Kidney (tissue), 14 donors: ENCODE measurements around the gene BNIP2. TPM values are rescaled to one million over a fixed set of nuclear protein-coding genes. Genes with fewer than 3 reads are reported as not detected.
"Not testable (repeated sequence)": the region's sequence is repeated elsewhere in the genome, so short reads cannot be mapped to it uniquely, and the experiment has no call there.

Experiments used
- DNase-seq, 5 donors: peaks; one replicate each; pipeline ENCODE4 v3.0.0-alpha.2; 2013 to 2020
- FAIRE-seq: peaks from 2 replicates; lab custom pipeline; 2012; peaks lifted over from hg19 to GRCh38; lab: Jason Lieb, UNC
- H3K27ac ChIP-seq, 2 donors: one replicate each; pipeline ENCODE4 v1.7.0; 2013; ENCODE audit warnings: low read depth in 2 of 2, low read length in 2 of 2, inconsistent platforms in 1 of 2
- H3K27me3 ChIP-seq: one replicate; pipeline ENCODE4 v1.7.1; 2013; ENCODE audit warnings: low read length, inconsistent platforms; ENCODE audit not compliant: control insufficient read depth, insufficient read depth
- H3K36me3 ChIP-seq, 3 donors: one replicate each; pipeline versions ENCODE4 v1.7.0 to v1.7.1; 2013; ENCODE audit warnings: low read length in 3 of 3, control low read depth in 1 of 3, inconsistent platforms in 1 of 3; ENCODE audit not compliant: insufficient read depth in 3 of 3, control insufficient read depth in 2 of 3
- H3K4me1 ChIP-seq, 3 donors: one replicate each; pipeline versions ENCODE4 v1.7.0 to v1.7.1; 2013; ENCODE audit warnings: low read length in 3 of 3, inconsistent platforms in 1 of 3, low read depth in 1 of 3; ENCODE audit not compliant: control insufficient read depth in 2 of 3, insufficient read depth in 2 of 3
- H3K4me3 ChIP-seq, 3 donors: one replicate each; pipeline versions ENCODE4 v1.7.0 to v1.8.1; 2013; ENCODE audit warnings: low read length in 3 of 3, control low read depth in 1 of 3, inconsistent platforms in 1 of 3
- H3K9ac ChIP-seq, 3 donors: one replicate each; pipeline versions ENCODE4 v1.7.0 to v1.7.1; 2013; ENCODE audit warnings: low read length in 3 of 3, control low read depth in 1 of 3, inconsistent platforms in 1 of 3
- H3K9me3 ChIP-seq, 3 donors: one replicate each; pipeline versions ENCODE4 v1.7.0 to v1.7.1; 2013; ENCODE audit warnings: low read length in 3 of 3, control low read depth in 1 of 3, inconsistent platforms in 1 of 3; ENCODE audit not compliant: control insufficient read depth in 2 of 3, insufficient read depth in 1 of 3
- CTCF ChIP-seq: IDR thresholded peaks from 3 replicates; pipeline ENCODE4 v1.5.1; 2012; ENCODE audit warnings: mild to moderate bottlenecking, moderate library complexity, borderline replicate concordance; ENCODE audit not compliant: insufficient read depth; ENCODE audit errors: extremely low read depth
- intact Hi-C: fragments of 100-400 bp; cut with DNase I; formaldehyde crosslinking; loops from one replicate; pipeline ENCODE4 v1.11.1; 2022
- polyA plus RNA-seq: library from polyadenylated mRNA; stranded (reverse); fragments of 350-450 nt; fragmentation: Illumina TruSeq; extraction: RNeasy Lipid Tissue Mini Kit (QIAGEN cat#74804); gene quantifications from one replicate; pipeline ENCODE4 v1.2.3, GENCODE V29; 2014; ENCODE audit warnings: low read depth, low replicate concordance; ENCODE audit not compliant: insufficient read depth
- total RNA-seq: library from RNA; stranded (reverse); fragmentation: NEBNext Ultra II Directional; extraction: Animal tissue kit (Norgen Biotek cat#: 25700); gene quantifications from one replicate; pipeline ENCODE4 v1.2.1, GENCODE V29; 2021
- donor health status: control.
- donor health status: control.
- donor health status: control.
- donor health status: control.
- donor health status: control.
- donor health status: DM: yes; HTN: yes; CAD: no.
- donor health status: Normal renal cell carcinoma (clear cell type).

BNIP2 gene
- total and polyA plus RNA-seq, 2 donors from 2014 or later: 18.2 to 73.8 TPM

- no peaks in the 10 kb centered on the region for H3K9me3 ChIP-seq
- H3K9ac ChIP-seq: no peak overlapping the region
- DNase-seq (no peak), FAIRE-seq (peak; percentile 37)
- H3K27me3 ChIP-seq: no peaks in the 10 kb centered on the region
- intact Hi-C loops: no loop called here
- no peak overlapping the region for H3K4me3 ChIP-seq
- H3K4me1 ChIP-seq: no peaks in the 10 kb centered on the region
- H3K36me3 ChIP-seq: peaks cover 0 to 24% (median 12%) of the 10 kb centered on the region in 3 donors
- no peak for TF ChIP-seq CTCF
- no peak overlapping the region for H3K27ac ChIP-seq
Measured at GRCh38 chr15:59642351-59642750, 46.8 kb downstream of the BNIP2 start.

DNA sequence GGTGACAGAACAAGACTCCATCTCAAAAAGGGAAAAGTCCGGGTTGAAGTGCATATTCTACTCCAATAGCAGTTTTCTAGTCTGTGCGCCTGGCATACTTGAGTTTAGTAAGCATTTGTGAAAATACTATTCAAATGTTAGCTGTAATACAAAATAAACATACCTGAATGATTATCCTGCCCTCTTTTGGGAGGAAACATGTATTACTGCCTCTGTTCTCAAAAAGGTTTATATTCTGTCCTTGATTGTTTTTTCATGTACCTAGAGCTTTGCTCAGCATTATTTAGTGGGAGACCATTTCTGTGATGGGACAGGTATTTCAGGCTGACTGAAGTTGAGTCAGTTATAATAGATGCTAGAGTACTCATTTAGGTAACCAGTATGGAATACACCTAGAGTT, 51.6 kb downstream of the BNIP2 start:
- H3K27ac ChIP-seq, H3K4me3 ChIP-seq, H3K9ac ChIP-seq, intact Hi-C loops, H3K4me1 ChIP-seq, H3K27me3 ChIP-seq, FAIRE-seq, H3K9me3 ChIP-seq, DNase-seq: not testable (repeated sequence)
- H3K36me3 ChIP-seq: peaks cover 0 to 16% (median 2%) of the 10 kb centered on the region in 3 donors

GRCh38 chr15:59636184-59636583, 52.9 kb downstream of the BNIP2 start:
- no peak overlapping the region for H3K4me3 ChIP-seq
- no peaks in the 10 kb centered on the region for H3K4me1 ChIP-seq
- H3K27me3 ChIP-seq: no peaks in the 10 kb centered on the region
- no peak for TF ChIP-seq CTCF
- no peak for DNase-seq
- H3K27ac ChIP-seq: no peak overlapping the region
- intact Hi-C loops: no loop called here
- peaks cover 0 to 16% (median under 1%) of the 10 kb centered on the region in 3 donors for H3K36me3 ChIP-seq
- H3K9me3 ChIP-seq: no peaks in the 10 kb centered on the region
- no peak overlapping the region for H3K9ac ChIP-seq
- FAIRE-seq: no peak

DNA sequence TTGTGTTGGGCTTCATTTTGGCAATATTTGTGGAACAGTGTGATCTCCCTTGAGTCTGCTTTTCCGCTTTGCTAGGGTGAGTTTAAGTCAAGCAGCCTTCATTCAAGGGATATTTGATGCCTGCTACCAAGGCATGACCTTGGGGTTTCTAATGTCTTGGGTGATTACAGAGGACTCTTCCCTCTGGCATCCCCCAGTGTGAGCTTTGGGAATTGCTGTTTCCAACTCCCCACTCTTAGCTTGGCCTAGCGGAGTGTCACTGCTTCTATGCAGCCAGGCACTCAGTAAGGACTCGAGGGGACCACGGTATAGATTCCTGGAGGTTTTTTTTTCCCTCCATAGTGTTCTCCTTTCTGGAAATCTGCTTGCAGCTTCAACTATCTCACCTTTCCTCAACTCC, 56.4 kb downstream of the BNIP2 start:
- no peak for TF ChIP-seq CTCF
- no peaks in the 10 kb centered on the region for H3K27me3 ChIP-seq
- no peak overlapping the region for H3K27ac ChIP-seq
- intact Hi-C loops: no loop called here
- no peaks in the 10 kb centered on the region for H3K9me3 ChIP-seq
- H3K9ac ChIP-seq: no peak overlapping the region
- H3K36me3 ChIP-seq: peaks cover 0 to 2% (median 0%) of the 10 kb centered on the region in 3 donors
- no peak for FAIRE-seq
- H3K4me1 ChIP-seq: no peaks in the 10 kb centered on the region
- peak in 3 of 5 donors; percentile 19 to 50 (median 41) for DNase-seq
- H3K4me3 ChIP-seq: no peak overlapping the region
